ENCODE data around the gene FAM180A.

FAM180A gene

GRCh38 chr7:135759532-135759931, 10.9 kb upstream of the FAM180A start:
- Histone ChIP-seq H3K36me3 (ENCODE audit: control insufficient read depth, insufficient read depth, low read length) (no peaks in the 10 kb centered on the region), H3K4me1 (ENCODE audit: control insufficient read depth, insufficient read depth, low read length) (peaks cover 12% of the 10 kb centered on the region), H3K27me3 (ENCODE audit: control insufficient read depth, insufficient read depth, low read length, poor library complexity, severe bottlenecking) (no peaks in the 10 kb centered on the region), H3K4me3 (ENCODE audit: insufficient read depth, low read depth, low read length) (no peak overlapping the region), H3K27ac (ENCODE audit: insufficient read depth, low read depth, low read length, poor library complexity, severe bottlenecking) (no peak overlapping the region), H3K9me3 (ENCODE audit: control insufficient read depth, low read length) (no peaks in the 10 kb centered on the region)
- WGBS, 2 experiments: 93% methylated on average over 4 of the region's 4 CpGs

- peaks cover 12% of the 10 kb centered on the region for H3K4me1 ChIP-seq (ENCODE audit: control insufficient read depth, insufficient read depth, low read length)
- H3K36me3 ChIP-seq (ENCODE audit: control insufficient read depth, insufficient read depth, low read length): no peaks in the 10 kb centered on the region
- WGBS, 2 experiments: 42 to 49% methylated on average over 5 of the region's 5 CpGs
- no peak overlapping the region for H3K4me3 ChIP-seq (ENCODE audit: insufficient read depth, low read depth, low read length)
- H3K9me3 ChIP-seq (ENCODE audit: control insufficient read depth, low read length): no peaks in the 10 kb centered on the region
- no peaks in the 10 kb centered on the region for H3K27me3 ChIP-seq (ENCODE audit: control insufficient read depth, insufficient read depth, low read length, poor library complexity, severe bottlenecking)
- no peak overlapping the region for H3K27ac ChIP-seq (ENCODE audit: insufficient read depth, low read depth, low read length, poor library complexity, severe bottlenecking)
These were observed 9.9 kb upstream of the FAM180A start for GRCh38 chr7:135758531-135758932.

- no peak overlapping the region for H3K4me3 ChIP-seq (ENCODE audit: insufficient read depth, low read depth, low read length)
- no peaks in the 10 kb centered on the region for H3K9me3 ChIP-seq (ENCODE audit: control insufficient read depth, low read length)
- no peak overlapping the region for H3K27ac ChIP-seq (ENCODE audit: insufficient read depth, low read depth, low read length, poor library complexity, severe bottlenecking)
- 77 to 87% methylated on average over 8 of the region's 8 CpGs for WGBS, 2 experiments
- no peaks in the 10 kb centered on the region for H3K36me3 ChIP-seq (ENCODE audit: control insufficient read depth, insufficient read depth, low read length)
- peaks cover 12% of the 10 kb centered on the region for H3K4me1 ChIP-seq (ENCODE audit: control insufficient read depth, insufficient read depth, low read length)
- no peaks in the 10 kb centered on the region for H3K27me3 ChIP-seq (ENCODE audit: control insufficient read depth, insufficient read depth, low read length, poor library complexity, severe bottlenecking)
These were observed 9.3 kb upstream of the FAM180A start for GRCh38 chr7:135757719-135758411.

- Histone ChIP-seq H3K36me3 (ENCODE audit: control insufficient read depth, insufficient read depth, low read length) (no peaks in the 10 kb centered on the region), H3K27ac (ENCODE audit: insufficient read depth, low read depth, low read length, poor library complexity, severe bottlenecking) (no peak overlapping the region), H3K9me3 (ENCODE audit: control insufficient read depth, low read length) (no peaks in the 10 kb centered on the region), H3K27me3 (ENCODE audit: control insufficient read depth, insufficient read depth, low read length, poor library complexity, severe bottlenecking) (no peaks in the 10 kb centered on the region), H3K4me1 (ENCODE audit: control insufficient read depth, insufficient read depth, low read length) (peaks cover 12% of the 10 kb centered on the region), H3K4me3 (ENCODE audit: insufficient read depth, low read depth, low read length) (no peak overlapping the region)
- WGBS, 2 experiments: 76 to 78% methylated on average over 5 of the region's 5 CpGs
These were observed 7.6 kb upstream of the FAM180A start for GRCh38 chr7:135756191-135756590.

- Histone ChIP-seq H3K27ac (ENCODE audit: insufficient read depth, low read depth, low read length, poor library complexity, severe bottlenecking) (no peak overlapping the region), H3K4me1 (ENCODE audit: control insufficient read depth, insufficient read depth, low read length) (peaks cover 12% of the 10 kb centered on the region), H3K9me3 (ENCODE audit: control insufficient read depth, low read length) (no peaks in the 10 kb centered on the region), H3K36me3 (ENCODE audit: control insufficient read depth, insufficient read depth, low read length) (no peaks in the 10 kb centered on the region), H3K27me3 (ENCODE audit: control insufficient read depth, insufficient read depth, low read length, poor library complexity, severe bottlenecking) (no peaks in the 10 kb centered on the region), H3K4me3 (ENCODE audit: insufficient read depth, low read depth, low read length) (no peak overlapping the region)
- WGBS, 2 experiments: 94 to 96% methylated on average over 11 of the region's 11 CpGs
These were observed 6.7 kb upstream of the FAM180A start for GRCh38 chr7:135755351-135755753.

- Histone ChIP-seq H3K4me3 (ENCODE audit: insufficient read depth, low read depth, low read length) (no peak overlapping the region), H3K4me1 (ENCODE audit: control insufficient read depth, insufficient read depth, low read length) (peaks cover 8% of the 10 kb centered on the region), H3K27me3 (ENCODE audit: control insufficient read depth, insufficient read depth, low read length, poor library complexity, severe bottlenecking) (no peaks in the 10 kb centered on the region), H3K9me3 (ENCODE audit: control insufficient read depth, low read length) (no peaks in the 10 kb centered on the region), H3K27ac (ENCODE audit: insufficient read depth, low read depth, low read length, poor library complexity, severe bottlenecking) (no peak overlapping the region), H3K36me3 (ENCODE audit: control insufficient read depth, insufficient read depth, low read length) (no peaks in the 10 kb centered on the region)
- WGBS, 2 experiments: 67 to 68% methylated on average over 8 of the region's 8 CpGs
These were observed 5.2 kb upstream of the FAM180A start for GRCh38 chr7:135753616-135754413.

- Histone ChIP-seq H3K4me1 (ENCODE audit: control insufficient read depth, insufficient read depth, low read length) (peaks cover 6% of the 10 kb centered on the region), H3K27me3 (ENCODE audit: control insufficient read depth, insufficient read depth, low read length, poor library complexity, severe bottlenecking) (no peaks in the 10 kb centered on the region), H3K4me3 (ENCODE audit: insufficient read depth, low read depth, low read length) (no peak overlapping the region), H3K27ac (ENCODE audit: insufficient read depth, low read depth, low read length, poor library complexity, severe bottlenecking) (no peak overlapping the region), H3K9me3 (ENCODE audit: control insufficient read depth, low read length) (no peaks in the 10 kb centered on the region), H3K36me3 (ENCODE audit: control insufficient read depth, insufficient read depth, low read length) (no peaks in the 10 kb centered on the region)
- WGBS, 2 experiments: 92 to 96% methylated on average over 8 of the region's 8 CpGs
These were observed 1.2 kb downstream of the FAM180A start for GRCh38 chr7:135747366-135747765.

- Histone ChIP-seq H3K36me3 (ENCODE audit: control insufficient read depth, insufficient read depth, low read length) (no peaks in the 10 kb centered on the region), H3K9me3 (ENCODE audit: control insufficient read depth, low read length) (no peaks in the 10 kb centered on the region), H3K27ac (ENCODE audit: insufficient read depth, low read depth, low read length, poor library complexity, severe bottlenecking) (no peak overlapping the region), H3K27me3 (ENCODE audit: control insufficient read depth, insufficient read depth, low read length, poor library complexity, severe bottlenecking) (no peaks in the 10 kb centered on the region), H3K4me1 (ENCODE audit: control insufficient read depth, insufficient read depth, low read length) (peaks cover 6% of the 10 kb centered on the region), H3K4me3 (ENCODE audit: insufficient read depth, low read depth, low read length) (no peak overlapping the region)
- WGBS, 2 experiments: 91 to 93% methylated on average over 9 of the region's 9 CpGs
These were observed 2.8 kb downstream of the FAM180A start for GRCh38 chr7:135745703-135746312.

GRCh38 chr7:135744938-135745702, 3.5 kb downstream of the FAM180A start:
- Histone ChIP-seq H3K4me3 (ENCODE audit: insufficient read depth, low read depth, low read length) (no peak overlapping the region), H3K27me3 (ENCODE audit: control insufficient read depth, insufficient read depth, low read length, poor library complexity, severe bottlenecking) (no peaks in the 10 kb centered on the region), H3K9me3 (ENCODE audit: control insufficient read depth, low read length) (no peaks in the 10 kb centered on the region), H3K4me1 (ENCODE audit: control insufficient read depth, insufficient read depth, low read length) (peaks cover 6% of the 10 kb centered on the region), H3K36me3 (ENCODE audit: control insufficient read depth, insufficient read depth, low read length) (no peaks in the 10 kb centered on the region), H3K27ac (ENCODE audit: insufficient read depth, low read depth, low read length, poor library complexity, severe bottlenecking) (no peak overlapping the region)
- WGBS, 2 experiments: 92 to 97% methylated on average over 8 of the region's 8 CpGs

Measured in ectodermal cell (in vitro differentiated cells).